HepG2 (cell line): ENCODE data around the gene TXNL4B. TPM values are rescaled to one million over a fixed set of nuclear protein-coding genes. Genes with fewer than 3 reads are reported as not detected.

ENCODE experiments used
- ARHGAP35 ChIP-seq: sonication (generic); formaldehyde crosslinking; IDR thresholded peaks from 2 replicates; pipeline ENCODE4 v1.9.0; 2022; ENCODE audit warnings: mild to moderate bottlenecking, inconsistent platforms, moderate library complexity, missing genetic modification reagents, borderline replicate concordance
- HNRNPH1 ChIP-seq: fragments of 200-400 bp; formaldehyde crosslinking; optimal IDR thresholded peaks from 2 replicates; pipeline ENCODE3; 2017; ENCODE audit warnings: mild to moderate bottlenecking, low read depth, low read length
- HOXA5 ChIP-seq: sonication (generic); formaldehyde crosslinking; IDR thresholded peaks from 2 replicates; pipeline ENCODE4 v1.4.0; 2020; ENCODE audit warnings: missing genetic modification reagents
- MTF1 ChIP-seq: sonication (generic); formaldehyde crosslinking; IDR thresholded peaks from 2 replicates; pipeline ENCODE4 v1.5.0; 2020; ENCODE audit warnings: missing genetic modification reagents
- NFATC3 ChIP-seq: sonication (generic); formaldehyde crosslinking; IDR thresholded peaks from 2 replicates; pipeline ENCODE4 v1.5.1; 2020; ENCODE audit warnings: mild to moderate bottlenecking, missing genetic modification reagents
- SALL1 ChIP-seq: sonication (generic); formaldehyde crosslinking; IDR thresholded peaks from 2 replicates; pipeline ENCODE4 v1.8.0; 2022; ENCODE audit warnings: mild to moderate bottlenecking, missing genetic modification reagents
- SOX13 ChIP-seq, 3 experiments: fragments of 450-650 bp in 1 of 3; sonication (generic) in 1 of 3; formaldehyde crosslinking in 1 of 3; IDR thresholded peaks in 2 of 3; conservative IDR thresholded peaks in 1 of 3; 2 replicates each; pipeline versions ENCODE4 v1.5.0 to v1.6.1; 2016 to 2020; ENCODE audit warnings: antibody characterized with exemption in 1 of 3, mild to moderate bottlenecking in 1 of 3, missing compliant biosample characterization in 1 of 3, missing genetic modification reagents in 1 of 3, moderate library complexity in 1 of 3
- TCF7 ChIP-seq: sonication (generic); IDR thresholded peaks from 2 replicates; pipeline ENCODE4 v1.6.1; 2016; ENCODE audit warnings: antibody characterized with exemption, low read depth
- ZC3H4 ChIP-seq: sonication (generic); formaldehyde crosslinking; IDR thresholded peaks from 2 replicates; pipeline ENCODE4 v1.4.0; 2020; ENCODE audit warnings: missing genetic modification reagents, borderline replicate concordance
- polyA plus RNA-seq, 8 experiments: library from polyadenylated mRNA; depleted of rRNA in 3 of 8; stranded (reverse) in 7 of 8; unstranded in 1 of 8; fragments of >200 nt; fragmentation: Illumina TruSeq in 4 of 8; extraction: Trizol in 4 of 8; gene quantifications; 2 replicates each; pipeline versions ENCODE4 v1.2.1 to v1.2.3, GENCODE V29; 2011 to 2016; ENCODE audit warnings: low read depth in 4 of 8, missing spikeins in 1 of 8, mixed read lengths in 1 of 8; ENCODE audit not compliant: insufficient read depth in 1 of 8
- total RNA-seq, 5 experiments: library from RNA; depleted of rRNA; stranded (reverse); fragments of >200 nt; fragmentation: Illumina TruSeq; extraction: Trizol; gene quantifications; 2 replicates each; pipeline ENCODE4 v1.2.3, GENCODE V29; 2016; ENCODE audit warnings: low read depth in 1 of 5
- TF ChIP-seq, protein P1 (sequence below): sonication (generic); formaldehyde crosslinking; IDR thresholded peaks from 2 replicates; pipeline ENCODE4 v1.4.0; 2020; ENCODE audit warnings: mild to moderate bottlenecking, missing genetic modification reagents

Gene TXNL4B
- total and polyA plus RNA-seq, 2 of the 13 experiments (the other 11 are each of a cell fraction or from before 2014, with no cell fraction given): 17.4 to 18.3 TPM

DNA sequence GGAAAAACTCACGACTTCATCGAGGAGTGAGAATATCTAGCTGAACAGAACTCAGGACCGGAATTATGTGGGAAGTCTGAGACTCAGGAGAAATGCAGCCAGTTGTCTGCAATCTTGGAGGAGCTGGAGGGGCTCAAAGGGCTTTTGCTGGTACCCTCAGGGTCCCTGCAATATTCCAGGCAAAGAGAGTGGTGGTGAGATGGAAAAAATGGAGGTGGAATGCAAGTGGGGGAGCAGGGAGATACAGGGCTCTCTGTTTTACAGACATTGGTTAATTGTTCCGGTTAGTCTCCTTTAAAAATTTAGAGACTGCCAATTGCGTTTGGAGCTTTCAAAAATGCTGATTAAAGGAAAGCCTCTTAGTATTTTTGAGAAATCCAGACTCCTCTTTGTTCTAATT is 57.3 kb downstream of the TXNL4B start (continued):
- TF ChIP-seq TCF7: no peak
- TF ChIP-seq ZC3H4: no peak
- TF ChIP-seq MTF1: no peak
- no peak for TF ChIP-seq ARHGAP35 (CRISPR knock-in tag)
- TF ChIP-seq SOX13 (IDR thresholded peaks at IDR 0.05): no peak
- TF ChIP-seq SOX13 (CRISPR knock-in tag; conservative IDR thresholded peaks at IDR 0.05 in 1 of 2, IDR thresholded peaks at IDR 0.05 in 1 of 2): no peak
- TF ChIP-seq, protein P1, sequence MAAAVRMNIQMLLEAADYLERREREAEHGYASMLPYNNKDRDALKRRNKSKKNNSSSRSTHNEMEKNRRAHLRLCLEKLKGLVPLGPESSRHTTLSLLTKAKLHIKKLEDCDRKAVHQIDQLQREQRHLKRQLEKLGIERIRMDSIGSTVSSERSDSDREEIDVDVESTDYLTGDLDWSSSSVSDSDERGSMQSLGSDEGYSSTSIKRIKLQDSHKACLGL (CRISPR knock-in tag): no peak
- TF ChIP-seq HOXA5 (CRISPR knock-in tag): no peak
- TF ChIP-seq SALL1 (CRISPR knock-in tag): no peak
- no peak for TF ChIP-seq NFATC3 (CRISPR knock-in tag)
- TF ChIP-seq HNRNPH1: no peak
- TF ChIP-seq, all 625 proteins: peak for 3

Other genes with a start within 250 kb of the TXNL4B start
- 22.4 and 23.6 TPM in 2 replicates for gene ATXN1L, start 247.6 kb downstream of the TXNL4B start, total RNA-seq (2016; rRNA removed; fragmentation: Illumina TruSeq; extraction: Trizol)
- gene ATXN1L, start 247.6 kb downstream of the TXNL4B start, polyA plus RNA-seq (2011; rRNA removed): 19.6 and 20.0 TPM in 2 replicates
- 6.0 and 7.0 TPM in 2 replicates for gene ZNF821, start 209.4 kb downstream of the TXNL4B start, total RNA-seq (2016; rRNA removed; fragmentation: Illumina TruSeq; extraction: Trizol)
- 8.2 and 9.1 TPM in 2 replicates for gene ZNF821, start 209.4 kb downstream of the TXNL4B start, polyA plus RNA-seq (2011; rRNA removed)
- gene IST1, start 198.1 kb downstream of the TXNL4B start, total RNA-seq (2016; rRNA removed; fragmentation: Illumina TruSeq; extraction: Trizol): 346 and 497 TPM in 2 replicates
- gene IST1, start 198.1 kb downstream of the TXNL4B start, polyA plus RNA-seq (2011; rRNA removed): 402 and 415 TPM in 2 replicates
- 0.02 TPM in 1 of 2 replicates, not detected in the other for gene PKD1L3, start 93.2 kb downstream of the TXNL4B start, total RNA-seq (2016; rRNA removed; fragmentation: Illumina TruSeq; extraction: Trizol)
- gene PKD1L3, start 93.2 kb downstream of the TXNL4B start, polyA plus RNA-seq (2011; rRNA removed): 0.01 TPM in 1 of 2 replicates, not detected in the other
- 12.7 and 16.4 TPM in 2 replicates for gene DHODH, start 84.9 kb downstream of the TXNL4B start, total RNA-seq (2016; rRNA removed; fragmentation: Illumina TruSeq; extraction: Trizol)
- gene DHODH, start 84.9 kb downstream of the TXNL4B start, polyA plus RNA-seq (2011; rRNA removed): 9.7 and 10.7 TPM in 2 replicates
- gene HP, start 39.1 kb downstream of the TXNL4B start, total RNA-seq (2016; rRNA removed; fragmentation: Illumina TruSeq; extraction: Trizol): 204 and 387 TPM in 2 replicates
- 524 and 697 TPM in 2 replicates for gene HP, start 39.1 kb downstream of the TXNL4B start, polyA plus RNA-seq (2011; rRNA removed)
- gene HPR, start 30.4 kb downstream of the TXNL4B start, total RNA-seq (2016; rRNA removed; fragmentation: Illumina TruSeq; extraction: Trizol): 29.5 and 50.5 TPM in 2 replicates
- gene HPR, start 30.4 kb downstream of the TXNL4B start, polyA plus RNA-seq (2011; rRNA removed): 107 and 123 TPM in 2 replicates
- 58.9 and 85.9 TPM in 2 replicates for gene DHX38, start 227 bp upstream of the TXNL4B start, total RNA-seq (2016; rRNA removed; fragmentation: Illumina TruSeq; extraction: Trizol)
- 54.4 and 57.8 TPM in 2 replicates for gene DHX38, start 227 bp upstream of the TXNL4B start, polyA plus RNA-seq (2011; rRNA removed)
- 2.4 and 3.8 TPM in 2 replicates for gene PMFBP1, start 78.5 kb upstream of the TXNL4B start, total RNA-seq (2016; rRNA removed; fragmentation: Illumina TruSeq; extraction: Trizol)
- 1.9 and 3.3 TPM in 2 replicates for gene PMFBP1, start 78.5 kb upstream of the TXNL4B start, polyA plus RNA-seq (2011; rRNA removed)